Measurements from ENCODE around the gene FBXL7. TPM values are rescaled to one million over a fixed set of nuclear protein-coding genes. Genes with fewer than 3 reads are reported as not detected.

The FBXL7 gene
- total and polyA plus RNA-seq, 2 experiments from 2014 or later = 4.5 to 15.2 TPM

DNA sequence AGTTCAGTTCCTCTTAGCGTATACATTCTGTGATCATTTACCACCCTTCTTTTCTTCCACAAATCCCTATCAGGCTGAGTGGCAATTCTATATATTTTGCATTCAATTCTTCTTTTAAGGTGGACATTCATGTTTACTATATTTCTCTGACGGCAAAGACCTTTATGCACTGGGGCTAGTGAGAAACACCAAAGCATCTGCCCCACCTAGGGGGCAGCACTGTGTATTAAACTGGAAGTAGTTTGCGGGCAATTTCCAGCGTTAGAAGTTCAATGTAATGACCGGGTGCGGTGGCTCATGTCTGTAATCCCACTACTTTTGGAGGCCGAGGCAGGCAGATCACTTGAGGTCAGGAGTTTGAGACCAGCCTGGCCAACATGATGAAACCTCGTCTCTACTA lies 27.9 kb upstream of the FBXL7 start (continued):
- TF ChIP-seq, protein P1, sequence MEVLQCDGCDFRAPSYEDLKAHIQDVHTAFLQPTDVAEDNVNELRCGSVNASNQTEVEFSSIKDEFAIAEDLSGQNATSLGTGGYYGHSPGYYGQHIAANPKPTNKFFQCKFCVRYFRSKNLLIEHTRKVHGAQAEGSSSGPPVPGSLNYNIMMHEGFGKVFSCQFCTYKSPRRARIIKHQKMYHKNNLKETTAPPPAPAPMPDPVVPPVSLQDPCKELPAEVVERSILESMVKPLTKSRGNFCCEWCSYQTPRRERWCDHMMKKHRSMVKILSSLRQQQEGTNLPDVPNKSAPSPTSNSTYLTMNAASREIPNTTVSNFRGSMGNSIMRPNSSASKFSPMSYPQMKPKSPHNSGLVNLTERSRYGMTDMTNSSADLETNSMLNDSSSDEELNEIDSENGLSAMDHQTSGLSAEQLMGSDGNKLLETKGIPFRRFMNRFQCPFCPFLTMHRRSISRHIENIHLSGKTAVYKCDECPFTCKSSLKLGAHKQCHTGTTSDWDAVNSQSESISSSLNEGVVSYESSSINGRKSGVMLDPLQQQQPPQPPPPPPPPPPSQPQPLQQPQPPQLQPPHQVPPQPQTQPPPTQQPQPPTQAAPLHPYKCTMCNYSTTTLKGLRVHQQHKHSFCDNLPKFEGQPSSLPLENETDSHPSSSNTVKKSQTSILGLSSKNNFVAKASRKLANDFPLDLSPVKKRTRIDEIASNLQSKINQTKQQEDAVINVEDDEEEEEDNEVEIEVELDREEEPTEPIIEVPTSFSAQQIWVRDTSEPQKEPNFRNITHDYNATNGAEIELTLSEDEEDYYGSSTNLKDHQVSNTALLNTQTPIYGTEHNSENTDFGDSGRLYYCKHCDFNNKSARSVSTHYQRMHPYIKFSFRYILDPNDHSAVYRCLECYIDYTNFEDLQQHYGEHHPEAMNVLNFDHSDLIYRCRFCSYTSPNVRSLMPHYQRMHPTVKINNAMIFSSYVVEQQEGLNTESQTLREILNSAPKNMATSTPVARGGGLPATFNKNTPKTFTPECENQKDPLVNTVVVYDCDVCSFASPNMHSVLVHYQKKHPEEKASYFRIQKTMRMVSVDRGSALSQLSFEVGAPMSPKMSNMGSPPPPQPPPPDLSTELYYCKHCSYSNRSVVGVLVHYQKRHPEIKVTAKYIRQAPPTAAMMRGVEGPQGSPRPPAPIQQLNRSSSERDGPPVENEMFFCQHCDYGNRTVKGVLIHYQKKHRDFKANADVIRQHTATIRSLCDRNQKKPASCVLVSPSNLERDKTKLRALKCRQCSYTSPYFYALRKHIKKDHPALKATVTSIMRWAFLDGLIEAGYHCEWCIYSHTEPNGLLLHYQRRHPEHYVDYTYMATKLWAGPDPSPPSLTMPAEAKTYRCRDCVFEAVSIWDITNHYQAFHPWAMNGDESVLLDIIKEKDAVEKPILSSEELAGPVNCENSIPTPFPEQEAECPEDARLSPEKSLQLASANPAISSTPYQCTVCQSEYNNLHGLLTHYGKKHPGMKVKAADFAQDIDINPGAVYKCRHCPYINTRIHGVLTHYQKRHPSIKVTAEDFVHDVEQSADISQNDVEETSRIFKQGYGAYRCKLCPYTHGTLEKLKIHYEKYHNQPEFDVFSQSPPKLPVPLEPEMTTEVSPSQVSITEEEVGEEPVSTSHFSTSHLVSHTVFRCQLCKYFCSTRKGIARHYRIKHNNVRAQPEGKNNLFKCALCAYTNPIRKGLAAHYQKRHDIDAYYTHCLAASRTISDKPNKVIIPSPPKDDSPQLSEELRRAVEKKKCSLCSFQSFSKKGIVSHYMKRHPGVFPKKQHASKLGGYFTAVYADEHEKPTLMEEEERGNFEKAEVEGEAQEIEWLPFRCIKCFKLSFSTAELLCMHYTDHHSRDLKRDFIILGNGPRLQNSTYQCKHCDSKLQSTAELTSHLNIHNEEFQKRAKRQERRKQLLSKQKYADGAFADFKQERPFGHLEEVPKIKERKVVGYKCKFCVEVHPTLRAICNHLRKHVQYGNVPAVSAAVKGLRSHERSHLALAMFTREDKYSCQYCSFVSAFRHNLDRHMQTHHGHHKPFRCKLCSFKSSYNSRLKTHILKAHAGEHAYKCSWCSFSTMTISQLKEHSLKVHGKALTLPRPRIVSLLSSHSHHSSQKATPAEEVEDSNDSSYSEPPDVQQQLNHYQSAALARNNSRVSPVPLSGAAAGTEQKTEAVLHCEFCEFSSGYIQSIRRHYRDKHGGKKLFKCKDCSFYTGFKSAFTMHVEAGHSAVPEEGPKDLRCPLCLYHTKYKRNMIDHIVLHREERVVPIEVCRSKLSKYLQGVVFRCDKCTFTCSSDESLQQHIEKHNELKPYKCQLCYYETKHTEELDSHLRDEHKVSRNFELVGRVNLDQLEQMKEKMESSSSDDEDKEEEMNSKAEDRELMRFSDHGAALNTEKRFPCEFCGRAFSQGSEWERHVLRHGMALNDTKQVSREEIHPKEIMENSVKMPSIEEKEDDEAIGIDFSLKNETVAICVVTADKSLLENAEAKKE (CRISPR knock-in tag; IDR thresholded peaks at IDR 0.05) = no peak
- TF ChIP-seq, protein P2, sequence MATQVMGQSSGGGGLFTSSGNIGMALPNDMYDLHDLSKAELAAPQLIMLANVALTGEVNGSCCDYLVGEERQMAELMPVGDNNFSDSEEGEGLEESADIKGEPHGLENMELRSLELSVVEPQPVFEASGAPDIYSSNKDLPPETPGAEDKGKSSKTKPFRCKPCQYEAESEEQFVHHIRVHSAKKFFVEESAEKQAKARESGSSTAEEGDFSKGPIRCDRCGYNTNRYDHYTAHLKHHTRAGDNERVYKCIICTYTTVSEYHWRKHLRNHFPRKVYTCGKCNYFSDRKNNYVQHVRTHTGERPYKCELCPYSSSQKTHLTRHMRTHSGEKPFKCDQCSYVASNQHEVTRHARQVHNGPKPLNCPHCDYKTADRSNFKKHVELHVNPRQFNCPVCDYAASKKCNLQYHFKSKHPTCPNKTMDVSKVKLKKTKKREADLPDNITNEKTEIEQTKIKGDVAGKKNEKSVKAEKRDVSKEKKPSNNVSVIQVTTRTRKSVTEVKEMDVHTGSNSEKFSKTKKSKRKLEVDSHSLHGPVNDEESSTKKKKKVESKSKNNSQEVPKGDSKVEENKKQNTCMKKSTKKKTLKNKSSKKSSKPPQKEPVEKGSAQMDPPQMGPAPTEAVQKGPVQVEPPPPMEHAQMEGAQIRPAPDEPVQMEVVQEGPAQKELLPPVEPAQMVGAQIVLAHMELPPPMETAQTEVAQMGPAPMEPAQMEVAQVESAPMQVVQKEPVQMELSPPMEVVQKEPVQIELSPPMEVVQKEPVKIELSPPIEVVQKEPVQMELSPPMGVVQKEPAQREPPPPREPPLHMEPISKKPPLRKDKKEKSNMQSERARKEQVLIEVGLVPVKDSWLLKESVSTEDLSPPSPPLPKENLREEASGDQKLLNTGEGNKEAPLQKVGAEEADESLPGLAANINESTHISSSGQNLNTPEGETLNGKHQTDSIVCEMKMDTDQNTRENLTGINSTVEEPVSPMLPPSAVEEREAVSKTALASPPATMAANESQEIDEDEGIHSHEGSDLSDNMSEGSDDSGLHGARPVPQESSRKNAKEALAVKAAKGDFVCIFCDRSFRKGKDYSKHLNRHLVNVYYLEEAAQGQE (IDR thresholded peaks at IDR 0.05; ENCODE audit: unreplicated experiment) = no peak
- TF ChIP-seq, protein P3, sequence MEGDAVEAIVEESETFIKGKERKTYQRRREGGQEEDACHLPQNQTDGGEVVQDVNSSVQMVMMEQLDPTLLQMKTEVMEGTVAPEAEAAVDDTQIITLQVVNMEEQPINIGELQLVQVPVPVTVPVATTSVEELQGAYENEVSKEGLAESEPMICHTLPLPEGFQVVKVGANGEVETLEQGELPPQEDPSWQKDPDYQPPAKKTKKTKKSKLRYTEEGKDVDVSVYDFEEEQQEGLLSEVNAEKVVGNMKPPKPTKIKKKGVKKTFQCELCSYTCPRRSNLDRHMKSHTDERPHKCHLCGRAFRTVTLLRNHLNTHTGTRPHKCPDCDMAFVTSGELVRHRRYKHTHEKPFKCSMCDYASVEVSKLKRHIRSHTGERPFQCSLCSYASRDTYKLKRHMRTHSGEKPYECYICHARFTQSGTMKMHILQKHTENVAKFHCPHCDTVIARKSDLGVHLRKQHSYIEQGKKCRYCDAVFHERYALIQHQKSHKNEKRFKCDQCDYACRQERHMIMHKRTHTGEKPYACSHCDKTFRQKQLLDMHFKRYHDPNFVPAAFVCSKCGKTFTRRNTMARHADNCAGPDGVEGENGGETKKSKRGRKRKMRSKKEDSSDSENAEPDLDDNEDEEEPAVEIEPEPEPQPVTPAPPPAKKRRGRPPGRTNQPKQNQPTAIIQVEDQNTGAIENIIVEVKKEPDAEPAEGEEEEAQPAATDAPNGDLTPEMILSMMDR (conservative IDR thresholded peaks at IDR 0.05; ENCODE audit: low read depth in 2 of 2) = peak; percentile 71 to 76
